Spleen (tissue), 11 donors: Measurements from ENCODE around the gene RASSF3. TPM values are rescaled to one million over a fixed set of nuclear protein-coding genes. Genes with fewer than 3 reads are reported as not detected.

ENCODE experiments used
- DNase-seq: peaks from one replicate; pipeline ENCODE4 v3.0.0-alpha.2; 2020
- H3K27ac ChIP-seq, 8 donors: fragments of 200-600 bp; sonication (generic) in 7 of 8; 1 replicate in 4 of 8; 2 replicates in 4 of 8; pipeline versions ENCODE4 v1.5.0 to v1.8.0; 2016 to 2021; ENCODE audit warnings: inconsistent platforms in 4 of 8, mild to moderate bottlenecking in 4 of 8, moderate library complexity in 1 of 8
- H3K27me3 ChIP-seq, 7 donors: fragments of 200-600 bp; sonication (generic) in 6 of 7; replicated peaks in 1 of 7; 1 replicate in 4 of 7; 2 replicates in 3 of 7; pipeline versions ENCODE4 v1.5.0 to v1.8.0; 2016 to 2021; ENCODE audit warnings: inconsistent platforms in 3 of 7, mild to moderate bottlenecking in 1 of 7
- H3K36me3 ChIP-seq, 6 donors: fragments of 200-600 bp; sonication (generic) in 5 of 6; 1 replicate in 4 of 6; 2 replicates in 2 of 6; pipeline versions ENCODE4 v1.5.0 to v1.8.0; 2016 to 2021; ENCODE audit warnings: inconsistent platforms in 2 of 6
- H3K4me1 ChIP-seq, 6 donors: fragments of 200-600 bp; sonication (generic) in 5 of 6; 1 replicate in 3 of 6; 2 replicates in 3 of 6; pipeline versions ENCODE4 v1.5.0 to v1.8.0; 2016 to 2021; ENCODE audit warnings: inconsistent platforms in 3 of 6
- H3K4me3 ChIP-seq, 8 donors: fragments of 200-600 bp; sonication (generic) in 7 of 8; 1 replicate in 4 of 8; 2 replicates in 4 of 8; pipeline versions ENCODE4 v1.5.0 to v1.8.0; 2016 to 2021; ENCODE audit warnings: inconsistent platforms in 4 of 8, mild to moderate bottlenecking in 4 of 8, moderate library complexity in 2 of 8
- H3K9me3 ChIP-seq, 8 donors: fragments of 200-600 bp; sonication (generic) in 7 of 8; 1 replicate in 4 of 8; 2 replicates in 4 of 8; pipeline versions ENCODE4 v1.5.0 to v1.8.0; 2016 to 2021; ENCODE audit warnings: inconsistent platforms in 4 of 8
- CTCF ChIP-seq, 11 experiments: fragments of 200-600 bp in 7 of 11; fragments of 450-650 bp in 4 of 11; sonication (generic) in 4 of 11; IDR thresholded peaks in 8 of 11; conservative IDR thresholded peaks in 3 of 11; 1 replicate in 7 of 11; 2 replicates in 4 of 11; pipeline versions ENCODE4 v1.4.0 to v1.8.0; 2016 to 2021; ENCODE audit warnings: antibody characterized with exemption in 11 of 11, inconsistent platforms in 4 of 11, mild to moderate bottlenecking in 1 of 11
- POLR2A ChIP-seq, 3 donors: fragments of 450-650 bp; IDR thresholded peaks; one replicate each; pipeline ENCODE4 v1.5.1; 2017; ENCODE audit warnings: antibody characterized with exemption in 3 of 3, mild to moderate bottlenecking in 1 of 3
- POLR2AphosphoS5 ChIP-seq, 3 donors: sonication (generic); formaldehyde crosslinking; IDR thresholded peaks; one replicate each; pipeline ENCODE4 v1.5.1; 2017; ENCODE audit warnings: antibody characterized with exemption in 3 of 3
- WGBS, 5 donors: extraction: QIAGEN DNeasy Blood & Tissue Kit in 3 of 5; methylation state at CpG; one replicate each; pipeline versions ENCODE4 v1.1.5 to v1.1.7; 2013 to 2018; 5-methylcytosine and 5-hydroxymethylcytosine counted together
- intact Hi-C: fragments of 100-400 bp; cut with DNase I; formaldehyde crosslinking; loops from one replicate; pipeline ENCODE4 v1.15.0; 2023; ENCODE audit warnings: low total_unique reads
- polyA plus RNA-seq, 3 donors: library from polyadenylated mRNA; stranded (reverse); fragments of 200-250 nt; gene quantifications; one replicate each; pipeline ENCODE4 v1.2.1, GENCODE V29; 2013
- total RNA-seq, 7 donors: library from RNA; depleted of rRNA in 3 of 7; stranded (reverse); fragments of >200 nt in 3 of 7; fragmentation: NEBNext Ultra II Directional in 4 of 7; extraction: Animal tissue kit (Norgen Biotek cat#: 25700) in 4 of 7; gene quantifications; one replicate each; pipeline versions ENCODE4 v1.1.0 to v1.2.1, GENCODE V29; 2016 to 2021
- donor health status: healthy with polysubstance abuse.
- donor health status: DM: no; HTN: no; CAD: no; lungs with moderate emphysema.
- donor health status: DM: no; HTN: no; CAD: no.
- donor health status: Bipolar disorder and iron deficiency.
- donor health status: healthy.
- donor health status: DM: no; HTN: no; CAD: no.
- donor health status: DM: yes; HTN: yes; CAD: no.

RASSF3 gene
- total and polyA plus RNA-seq, 10 donors = 31.0 to 120 (median 91.0) TPM

- intact Hi-C loops = no loop called here
- peaks cover 0 to 63% (median 8%) of the 10 kb centered on the region in 6 donors for H3K4me1 ChIP-seq
- H3K36me3 ChIP-seq = no peaks in the 10 kb centered on the region
Measured at GRCh38 chr12:64595863-64596793, 14.2 kb upstream of the RASSF3 start.

GRCh38 chr12:64598831-64599230 is 11.5 kb upstream of the RASSF3 start:
- DNase-seq = no peak
- intact Hi-C loops = no loop called here
- H3K27ac ChIP-seq = peak overlapping the region in 4 of 8 donors; percentile 24 to 88 (median 64)
- no peaks in the 10 kb centered on the region for H3K27me3 ChIP-seq
- H3K36me3 ChIP-seq = no peaks in the 10 kb centered on the region
- 41 to 65% (median 55%) methylated on average over 4 of the region's 4 CpGs for WGBS, 5 donors
- no peaks in the 10 kb centered on the region for H3K9me3 ChIP-seq
- no peak for TF ChIP-seq POLR2AphosphoS5 (IDR thresholded peaks at IDR 0.05)
- TF ChIP-seq POLR2A (IDR thresholded peaks at IDR 0.05) = no peak
- TF ChIP-seq CTCF (IDR thresholded peaks at IDR 0.05 in 8 of 11, conservative IDR thresholded peaks at IDR 0.05 in 3 of 11) = no peak
- H3K4me3 ChIP-seq = peak overlapping the region in 1 of 8 donors; percentile 0
- H3K4me1 ChIP-seq = peaks cover 0 to 50% (median 8%) of the 10 kb centered on the region in 6 donors

More at GRCh38 chr12:64595863-64596793, 14.2 kb upstream of the RASSF3 start:
- Histone ChIP-seq H3K4me3 (peak overlapping the region in 1 of 8 donors; percentile 23), H3K9me3 (no peaks in the 10 kb centered on the region), H3K27ac (peak overlapping the region in 7 of 8 donors; percentile 7 to 88 (median 71)), H3K27me3 (no peaks in the 10 kb centered on the region)
- 67 to 89% (median 78%) methylated on average over 6 of the region's 6 CpGs for WGBS, 5 donors
- no peak for DNase-seq
- TF ChIP-seq POLR2A (IDR thresholded peaks at IDR 0.05) = no peak
- TF ChIP-seq POLR2AphosphoS5 (IDR thresholded peaks at IDR 0.05) = peak in 1 of 3 donors; percentile 60
- TF ChIP-seq CTCF (IDR thresholded peaks at IDR 0.05 in 8 of 11, conservative IDR thresholded peaks at IDR 0.05 in 3 of 11) = peak in 1 of 11 experiments; percentile 9

GRCh38 chr12:64600164-64600561 is 10.1 kb upstream of the RASSF3 start:
- Histone ChIP-seq H3K4me1 (peaks cover 0 to 45% (median 8%) of the 10 kb centered on the region in 6 donors), H3K27me3 (no peaks in the 10 kb centered on the region), H3K4me3 (no peak overlapping the region), H3K36me3 (no peaks in the 10 kb centered on the region), H3K9me3 (no peaks in the 10 kb centered on the region), H3K27ac (no peak overlapping the region)
- intact Hi-C loops = loop anchor here (10.0 kb wide), 1 partner anchor 45 kb away; no protein-coding TSS in a partner anchor
- TF ChIP-seq CTCF (IDR thresholded peaks at IDR 0.05 in 8 of 11, conservative IDR thresholded peaks at IDR 0.05 in 3 of 11) = no peak
- no peak for DNase-seq
- WGBS, 5 donors = 84 to 93% (median 87%) methylated on average over 2 of the region's 2 CpGs
